ENCODE results near the gene SRSF3. TPM values are rescaled to one million over a fixed set of nuclear protein-coding genes. Genes with fewer than 3 reads are reported as not detected.
"Not testable (repeated sequence)": the region's sequence is repeated elsewhere in the genome, so short reads cannot be mapped to it uniquely, and the experiment has no call there.

The SRSF3 gene
- polyA plus RNA-seq, 1 experiment, result 423 TPM

DNA sequence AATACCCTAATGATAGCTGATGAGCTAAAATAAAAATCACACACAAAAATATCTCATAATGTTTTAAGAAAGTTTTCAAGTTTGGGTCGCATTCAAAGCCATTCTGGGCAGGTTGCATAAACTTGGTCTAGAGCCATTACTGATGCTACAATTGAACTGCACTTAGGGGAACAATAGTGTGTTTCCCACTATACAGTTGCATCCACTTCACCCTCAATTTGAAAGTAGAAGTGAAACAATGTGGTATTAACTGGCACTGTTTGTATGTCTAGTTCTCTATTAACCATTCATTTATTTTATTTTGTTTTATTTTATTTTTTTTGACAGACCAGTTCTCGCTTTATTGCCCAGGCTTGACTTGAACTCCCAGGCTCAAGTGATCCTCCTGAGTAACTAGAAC is 23.9 kb upstream of the SRSF3 start:
- ChIA-PET CTCF (no interaction called here), POLR2A (interaction anchor here (0.6 kb wide), 1 partner anchor 777 kb away, joined by 6 read pairs; no protein-coding TSS in a partner anchor)
- no peaks in the 10 kb centered on the region; the same call in 1 of the 2 replicates for H3K9me3 ChIP-seq (ENCODE audit: control insufficient read depth, insufficient read depth, low read length)
- DNase-seq (ENCODE audit: low read depth, low spot score), result no peak
- TF ChIP-seq CTCF (IDR thresholded peaks at IDR 0.05; ENCODE audit: low read depth, low read length), result no peak
- no peak overlapping the region for H3K27ac ChIP-seq (ENCODE audit: low read depth, low read length)
- H3K4me3 ChIP-seq (ENCODE audit: low read depth, low read length), result no peak overlapping the region
- H3K27me3 ChIP-seq (ENCODE audit: control insufficient read depth, insufficient read depth, low read length), result no peaks in the 10 kb centered on the region

DNA sequence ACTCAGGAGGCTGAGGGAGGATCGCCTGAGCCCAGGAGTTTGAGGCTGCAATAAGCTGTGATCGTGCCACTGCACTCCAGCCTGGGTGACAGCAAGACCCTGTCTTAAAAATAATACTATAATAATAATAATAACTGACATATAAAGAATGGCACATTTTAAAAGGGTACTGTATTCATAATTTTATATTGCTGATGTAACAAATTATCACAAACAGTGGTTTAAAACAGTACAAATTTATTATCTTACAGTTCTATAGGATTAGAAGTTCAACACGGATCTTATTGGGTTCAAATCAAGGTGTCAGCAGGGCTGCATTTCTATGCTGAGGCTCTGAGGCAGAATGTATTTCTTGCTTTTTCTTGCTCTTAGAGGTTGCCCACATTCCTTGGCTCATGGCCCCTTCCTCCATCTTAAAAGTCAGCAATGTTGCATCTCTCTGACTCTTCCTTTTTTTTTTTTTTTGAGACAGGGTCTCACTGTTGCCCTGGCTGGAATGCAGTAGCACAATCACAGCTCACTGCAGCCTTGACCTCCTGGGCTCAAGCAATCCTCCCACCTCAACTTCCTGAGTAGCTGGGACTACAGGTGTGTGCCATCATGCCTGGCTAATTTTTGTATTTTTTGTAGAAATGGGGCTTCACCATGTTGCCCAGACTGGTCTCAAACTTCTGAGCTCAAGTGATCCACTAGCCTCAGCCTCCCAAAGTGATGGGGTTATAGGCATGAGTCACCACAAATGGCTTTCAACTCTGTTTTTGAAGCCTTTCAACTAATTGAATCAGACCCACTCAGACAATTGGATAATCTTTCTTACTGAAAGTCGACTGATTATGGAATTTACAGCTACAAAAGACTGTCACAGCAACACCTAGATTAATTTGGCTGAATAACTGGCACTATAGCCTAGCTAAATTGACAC is 22.8 kb upstream of the SRSF3 start:
- POLR2A ChIA-PET, result no interaction called here
- DNase-seq (ENCODE audit: low read depth, low spot score), result no peak
- Histone ChIP-seq H3K27ac (ENCODE audit: low read depth, low read length) (no peak overlapping the region), H3K4me3 (ENCODE audit: low read depth, low read length) (no peak overlapping the region), H3K9me3 (ENCODE audit: control insufficient read depth, insufficient read depth, low read length) (no peaks in the 10 kb centered on the region; the same call in 1 of the 2 replicates), H3K27me3 (ENCODE audit: control insufficient read depth, insufficient read depth, low read length) (no peaks in the 10 kb centered on the region)
- no peak for TF ChIP-seq CTCF (IDR thresholded peaks at IDR 0.05; ENCODE audit: low read depth, low read length)
- CTCF ChIA-PET, result no interaction called here

DNA sequence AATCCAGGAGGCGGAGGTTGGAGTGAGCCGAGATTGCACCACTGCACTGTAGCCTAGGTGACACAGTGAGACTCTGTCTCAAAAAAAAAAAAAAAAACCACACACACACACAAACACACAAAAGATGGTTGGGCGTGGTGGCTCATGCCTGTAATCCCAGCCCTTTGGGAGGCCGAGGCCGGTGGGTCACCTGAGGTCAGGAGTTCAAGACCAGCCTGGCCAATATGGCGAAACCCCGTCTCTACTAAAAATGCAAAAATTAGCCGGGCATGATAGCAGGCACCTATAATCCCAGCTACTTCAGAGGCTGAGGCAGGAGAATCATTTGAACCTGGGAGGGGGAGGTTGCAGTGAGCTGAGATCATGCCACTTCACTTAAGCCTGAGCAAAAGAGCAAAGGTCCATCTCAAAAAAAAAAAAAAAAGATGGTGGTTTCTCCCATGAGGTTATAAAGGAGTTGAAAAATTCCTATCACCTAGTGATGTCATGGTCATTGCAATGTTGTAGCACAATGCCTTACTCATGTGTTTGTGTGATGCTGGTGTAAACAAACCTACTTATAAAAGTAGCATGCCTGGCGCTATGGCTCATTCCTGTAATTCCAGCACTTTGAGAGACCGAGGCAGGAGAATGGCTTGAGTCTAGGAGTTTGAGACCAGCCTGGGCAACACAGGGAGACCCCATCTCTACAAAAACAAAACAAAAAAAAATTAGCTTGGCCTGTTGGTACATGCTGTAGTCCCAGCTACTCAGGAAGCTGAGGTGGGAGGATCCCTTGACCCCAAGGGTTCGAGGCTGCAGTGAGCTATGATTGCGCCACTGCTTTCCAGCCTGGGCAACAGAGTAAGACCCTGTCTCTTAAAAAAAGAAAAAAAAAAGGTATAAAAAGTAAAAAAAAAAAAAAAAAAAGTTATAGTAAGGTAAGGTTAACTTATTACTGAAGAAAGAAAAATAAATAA is 21.5 kb upstream of the SRSF3 start:
- POLR2A ChIA-PET, result not testable (repeated sequence)

DNA sequence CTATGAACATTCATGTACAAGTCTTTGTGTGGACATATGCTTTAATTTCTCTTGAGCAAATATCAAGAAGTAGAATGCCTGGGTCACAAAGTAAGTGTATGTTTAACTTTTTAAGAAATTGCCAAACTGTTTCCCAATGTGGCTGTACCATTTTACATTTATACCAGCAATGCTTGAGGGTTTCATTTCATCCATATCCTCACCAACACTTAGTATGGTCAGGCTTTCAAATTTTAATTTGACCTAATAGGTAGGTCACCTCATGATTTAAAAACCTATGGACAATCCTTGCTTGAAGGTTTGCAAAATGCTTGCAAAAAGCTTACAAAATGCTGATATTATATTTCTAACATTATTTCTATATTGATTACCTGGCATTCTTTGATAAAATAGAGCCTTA is 19.5 kb upstream of the SRSF3 start:
- ChIA-PET CTCF (interaction anchor here (0.6 kb wide), 4 partner anchors 19 to 340 kb away, joined by 3 to 5 read pairs (median 4); no protein-coding TSS in a partner anchor), POLR2A (interaction anchor here (0.6 kb wide), 1 partner anchor 34 kb away, joined by 7 read pairs; no protein-coding TSS in a partner anchor)
- Histone ChIP-seq H3K27ac (ENCODE audit: low read depth, low read length) (no peak overlapping the region), H3K9me3 (ENCODE audit: control insufficient read depth, insufficient read depth, low read length) (no peaks in the 10 kb centered on the region; the same call in 1 of the 2 replicates), H3K4me3 (ENCODE audit: low read depth, low read length) (no peak overlapping the region), H3K27me3 (ENCODE audit: control insufficient read depth, insufficient read depth, low read length) (no peaks in the 10 kb centered on the region)
- DNase-seq (ENCODE audit: low read depth, low spot score), result no peak
- TF ChIP-seq CTCF (IDR thresholded peaks at IDR 0.05; ENCODE audit: low read depth, low read length), result no peak

More for the DNA sequence above, 21.5 kb upstream of the SRSF3 start:
- not testable (repeated sequence) for DNase-seq (ENCODE audit: low read depth, low spot score); H3K27ac ChIP-seq (ENCODE audit: low read depth, low read length); H3K4me3 ChIP-seq (ENCODE audit: low read depth, low read length); H3K27me3 ChIP-seq (ENCODE audit: control insufficient read depth, insufficient read depth, low read length); H3K9me3 ChIP-seq (ENCODE audit: control insufficient read depth, insufficient read depth, low read length)
- CTCF ChIA-PET, result interaction anchor here (0.7 kb wide), 1 partner anchor 181 kb away, joined by 3 read pairs; no protein-coding TSS in a partner anchor

DNA sequence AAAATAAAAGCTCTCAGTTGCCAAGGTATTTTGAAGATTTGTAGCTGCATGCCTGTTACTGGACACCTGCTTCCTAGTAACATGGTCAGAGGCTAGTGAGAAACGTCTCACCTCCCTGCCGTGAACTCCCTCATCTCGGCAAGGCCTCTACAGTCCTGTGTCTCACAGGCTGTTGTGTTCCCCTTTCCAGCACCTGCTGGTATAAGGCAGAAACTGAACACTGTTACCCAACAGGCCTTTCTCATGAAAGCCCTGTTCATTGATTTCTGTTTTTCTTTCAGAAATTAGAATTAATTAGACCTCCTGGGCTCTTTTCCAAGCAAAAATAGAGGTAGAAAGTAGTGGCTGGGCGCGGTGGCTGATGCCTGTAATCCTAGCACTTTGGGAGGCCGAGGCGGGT is 17.6 kb upstream of the SRSF3 start:
- H3K9me3 ChIP-seq (ENCODE audit: control insufficient read depth, insufficient read depth, low read length), result no peaks in the 10 kb centered on the region; the same call in 1 of the 2 replicates
- no peak for TF ChIP-seq CTCF (IDR thresholded peaks at IDR 0.05; ENCODE audit: low read depth, low read length)
- no peak for DNase-seq (ENCODE audit: low read depth, low spot score)
- H3K27ac ChIP-seq (ENCODE audit: low read depth, low read length), result no peak overlapping the region
- ChIA-PET POLR2A (interaction anchor here (0.9 kb wide), 1 partner anchor 12 kb away, joined by 4 read pairs; no protein-coding TSS in a partner anchor), CTCF (interaction anchor here (1.0 kb wide), 1 partner anchor 216 kb away, joined by 3 read pairs; no protein-coding TSS in a partner anchor)
- H3K4me3 ChIP-seq (ENCODE audit: low read depth, low read length), result no peak overlapping the region
- H3K27me3 ChIP-seq (ENCODE audit: control insufficient read depth, insufficient read depth, low read length), result no peaks in the 10 kb centered on the region

All from AG04450 (cell line).